GF-D8 (cell line): ENCODE measurements around the gene HMGCS1.
"Not testable (repeated sequence)": the region's sequence is repeated elsewhere in the genome, so short reads cannot be mapped to it uniquely, and the experiment has no call there.

Experiments used
- DNase-seq: peaks from one replicate; lab custom pipeline; 2025; lab: John Stamatoyannopoulos, UW

The HMGCS1 gene

GRCh38 chr5:43312076-43312661, 1.0 kb downstream of the HMGCS1 start:
- no peak for DNase-seq

- no peak for DNase-seq
These were observed 3.6 kb downstream of the HMGCS1 start for GRCh38 chr5:43309637-43310036.

- no peak for DNase-seq
These were observed 4.1 kb downstream of the HMGCS1 start for GRCh38 chr5:43309122-43309521.

GRCh38 chr5:43306954-43307353, 6.3 kb downstream of the HMGCS1 start:
- not testable (repeated sequence) for DNase-seq

- peak; percentile 50 for DNase-seq
These were observed 7.2 kb downstream of the HMGCS1 start for GRCh38 chr5:43305948-43306565.

- DNase-seq: no peak
These were observed 8.7 kb downstream of the HMGCS1 start for GRCh38 chr5:43304525-43304924.

GRCh38 chr5:43303242-43303641, 10.0 kb downstream of the HMGCS1 start:
- DNase-seq: no peak

GRCh38 chr5:43302481-43302880, 10.7 kb downstream of the HMGCS1 start:
- DNase-seq: no peak

GRCh38 chr5:43301653-43302091, 11.5 kb downstream of the HMGCS1 start:
- DNase-seq: no peak

- no peak for DNase-seq
These were observed 13.1 kb downstream of the HMGCS1 start for GRCh38 chr5:43300112-43300511.

GRCh38 chr5:43298443-43298842, 14.8 kb downstream of the HMGCS1 start:
- DNase-seq: no peak

GRCh38 chr5:43296835-43297234, 16.4 kb downstream of the HMGCS1 start:
- no peak for DNase-seq

GRCh38 chr5:43295202-43295601, 18.0 kb downstream of the HMGCS1 start:
- no peak for DNase-seq

- no peak for DNase-seq
These were observed 19.0 kb downstream of the HMGCS1 start for GRCh38 chr5:43294226-43294625.

- no peak for DNase-seq
These were observed 22.5 kb downstream of the HMGCS1 start for GRCh38 chr5:43290726-43291125.

GRCh38 chr5:43288269-43288831, 24.9 kb downstream of the HMGCS1 start:
- DNase-seq: no peak

- DNase-seq: no peak
These were observed 25.7 kb downstream of the HMGCS1 start for GRCh38 chr5:43287493-43287892.

GRCh38 chr5:43286623-43287022, 26.6 kb downstream of the HMGCS1 start:
- no peak for DNase-seq

GRCh38 chr5:43281840-43282658, 31.2 kb downstream of the HMGCS1 start:
- no peak for DNase-seq

GRCh38 chr5:43279548-43280274, 33.5 kb downstream of the HMGCS1 start:
- DNase-seq: no peak

- DNase-seq: no peak
These were observed 37.8 kb downstream of the HMGCS1 start for GRCh38 chr5:43275391-43275790.

- no peak for DNase-seq
These were observed 38.6 kb downstream of the HMGCS1 start for GRCh38 chr5:43274435-43275114.
